Fibroblast of lung (primary cell): ENCODE measurements around the gene MYRFL.

Experiments used
- EZH2 ChIP-seq: IDR thresholded peaks from 2 replicates; pipeline ENCODE4 v1.5.1; 2012; ENCODE audit warnings: low read length, control low read depth, mild to moderate bottlenecking; ENCODE audit errors: missing control alignments
- TF ChIP-seq, protein P1 (sequence below), 2 donors: IDR thresholded peaks in 1 of 2; conservative IDR thresholded peaks in 1 of 2; 1 replicate in 1 of 2; 2 replicates in 1 of 2; pipeline ENCODE4 v1.5.1; 2011 to 2012; ENCODE audit warnings: low read length in 2 of 2, control low read depth in 1 of 2, inconsistent platforms in 1 of 2, low read depth in 1 of 2, mild to moderate bottlenecking in 1 of 2

DNA sequence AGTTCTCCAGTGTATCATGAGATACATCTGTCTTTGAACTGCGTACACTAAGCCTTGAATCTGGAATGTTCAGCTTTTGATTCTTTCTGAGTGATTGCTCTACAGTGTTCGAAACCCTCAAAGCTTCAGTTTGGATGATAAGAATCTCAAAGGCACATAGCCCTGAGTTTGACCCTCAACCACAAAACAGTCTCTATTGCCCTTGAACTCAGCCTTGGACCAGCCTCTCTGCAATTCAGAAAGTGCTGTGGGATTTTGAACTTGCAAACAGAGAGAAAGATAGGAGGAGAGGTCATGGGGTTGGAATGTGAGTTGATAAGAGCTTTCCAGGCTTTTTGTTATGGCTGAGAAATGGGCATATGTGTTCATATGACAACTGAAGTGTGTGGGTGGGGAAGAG, 100.3 kb downstream of the MYRFL start:
- TF ChIP-seq, protein P1, sequence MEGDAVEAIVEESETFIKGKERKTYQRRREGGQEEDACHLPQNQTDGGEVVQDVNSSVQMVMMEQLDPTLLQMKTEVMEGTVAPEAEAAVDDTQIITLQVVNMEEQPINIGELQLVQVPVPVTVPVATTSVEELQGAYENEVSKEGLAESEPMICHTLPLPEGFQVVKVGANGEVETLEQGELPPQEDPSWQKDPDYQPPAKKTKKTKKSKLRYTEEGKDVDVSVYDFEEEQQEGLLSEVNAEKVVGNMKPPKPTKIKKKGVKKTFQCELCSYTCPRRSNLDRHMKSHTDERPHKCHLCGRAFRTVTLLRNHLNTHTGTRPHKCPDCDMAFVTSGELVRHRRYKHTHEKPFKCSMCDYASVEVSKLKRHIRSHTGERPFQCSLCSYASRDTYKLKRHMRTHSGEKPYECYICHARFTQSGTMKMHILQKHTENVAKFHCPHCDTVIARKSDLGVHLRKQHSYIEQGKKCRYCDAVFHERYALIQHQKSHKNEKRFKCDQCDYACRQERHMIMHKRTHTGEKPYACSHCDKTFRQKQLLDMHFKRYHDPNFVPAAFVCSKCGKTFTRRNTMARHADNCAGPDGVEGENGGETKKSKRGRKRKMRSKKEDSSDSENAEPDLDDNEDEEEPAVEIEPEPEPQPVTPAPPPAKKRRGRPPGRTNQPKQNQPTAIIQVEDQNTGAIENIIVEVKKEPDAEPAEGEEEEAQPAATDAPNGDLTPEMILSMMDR (conservative IDR thresholded peaks at IDR 0.05 in 1 of 2, IDR thresholded peaks at IDR 0.05 in 1 of 2; ENCODE audit: low read depth in 1 of 2, low read length in 2 of 2) = no peak
- TF ChIP-seq EZH2 = no peak
